ENCODE data around the gene BBS1.
A peak's percentile ranks its signal among the peaks of the same experiment; 100 is the strongest.

GRCh38 chr11:66466225-66467033 is 44.0 kb upstream of the BBS1 start, which contains the start of gene PELI3:
- TF ChIP-seq CTCF (IDR thresholded peaks at IDR 0.05) (peak in 1 of 4 experiments; percentile 3), POLR2A (IDR thresholded peaks at IDR 0.05) (peak; percentile 60)
